Aorta (tissue), 5 donors: Measurements from ENCODE around the gene PSME4. TPM values are rescaled to one million over a fixed set of nuclear protein-coding genes. Genes with fewer than 3 reads are reported as not detected.
"Not testable (repeated sequence)": the region's sequence is repeated elsewhere in the genome, so short reads cannot be mapped to it uniquely, and the experiment has no call there.

Experiments
- ATAC-seq: fragments of 200-7000 bp; cut with Tn5 transposase; one replicate; pipeline ENCODE4 v1.9.1; 2022; ENCODE audit warnings: moderate library complexity; ENCODE audit not compliant: low FRiP score
- DNase-seq, 2 donors: peaks; one replicate each; pipeline ENCODE4 v3.0.0-alpha.2; 2020
- H3K27ac ChIP-seq, 2 donors: one replicate each; pipeline ENCODE4 v1.5.1; 2013; ENCODE audit warnings: low read length in 2 of 2, mild to moderate bottlenecking in 2 of 2, moderate library complexity in 2 of 2, control low read depth in 1 of 2, inconsistent platforms in 1 of 2, low read depth in 1 of 2
- H3K27me3 ChIP-seq, 2 donors: one replicate each; pipeline ENCODE4 v1.6.1; 2013; ENCODE audit warnings: control low read depth in 1 of 2, low read length in 1 of 2, mild to moderate bottlenecking in 1 of 2, moderate library complexity in 1 of 2; ENCODE audit not compliant: insufficient read depth in 2 of 2, control insufficient read depth in 1 of 2
- H3K36me3 ChIP-seq, 2 donors: one replicate each; pipeline ENCODE4 v1.6.1; 2013; ENCODE audit warnings: control low read depth in 1 of 2, low read length in 1 of 2, mild to moderate bottlenecking in 1 of 2; ENCODE audit not compliant: insufficient read depth in 2 of 2, control insufficient read depth in 1 of 2
- H3K4me1 ChIP-seq, 2 donors: one replicate each; pipeline ENCODE4 v1.6.1; 2013; ENCODE audit warnings: low read length in 2 of 2, control low read depth in 1 of 2, mild to moderate bottlenecking in 1 of 2, moderate library complexity in 1 of 2; ENCODE audit not compliant: insufficient read depth in 2 of 2, control insufficient read depth in 1 of 2
- H3K4me3 ChIP-seq, 2 donors: one replicate each; pipeline ENCODE4 v1.5.1; 2013; ENCODE audit warnings: low read length in 2 of 2, control low read depth in 1 of 2, mild to moderate bottlenecking in 1 of 2
- H3K9me3 ChIP-seq: one replicate; pipeline ENCODE4 v1.6.1; 2013; ENCODE audit warnings: mild to moderate bottlenecking, low read length; ENCODE audit not compliant: control insufficient read depth
- WGBS, 2 donors: extraction: QIAGEN DNeasy Blood & Tissue Kit; methylation state at CpG; one replicate each; pipeline ENCODE4 v1.1.7; 2013; 5-methylcytosine and 5-hydroxymethylcytosine counted together
- intact Hi-C, 2 donors: fragments of 100-400 bp; cut with DNase I; formaldehyde crosslinking; loops; one replicate each; pipeline versions ENCODE4 v1.14.2 to v1.15.0; 2022
- polyA plus RNA-seq, 2 donors: library from polyadenylated mRNA; stranded (reverse); fragments of 200-250 nt; gene quantifications; one replicate each; pipeline ENCODE4 v1.2.3, GENCODE V29; 2013
- total RNA-seq, 2 donors: library from RNA; stranded (reverse); fragmentation: NEBNext Ultra II Directional; extraction: Animal tissue kit (Norgen Biotek cat#: 25700); gene quantifications; one replicate each; pipeline ENCODE4 v1.2.1, GENCODE V29; 2021
- donor health status: healthy with polysubstance abuse.
- donor health status: Bipolar disorder and iron deficiency.
- donor health status: DM: no; HTN: no; CAD: no.
- donor health status: DM: no; HTN: no; CAD: no.
- donor health status: DM: yes; HTN: yes; CAD: no.

PSME4 gene
- total and polyA plus RNA-seq, 4 donors = 10.5 to 51.8 (median 36.8) TPM

- Histone ChIP-seq H3K36me3 (no peaks in the 10 kb centered on the region), H3K9me3 (no peaks in the 10 kb centered on the region), H3K4me3 (no peak overlapping the region), H3K4me1 (peaks cover 0 to 5% of the 10 kb centered on the region in 2 donors), H3K27ac (no peak overlapping the region), H3K27me3 (no peaks in the 10 kb centered on the region)
- ATAC-seq (no peak), DNase-seq (no peak)
- 92 to 95% methylated on average over 11 of the region's 11 CpGs for WGBS, 2 donors
- intact Hi-C loops = no loop called here
These were observed 5.7 kb downstream of the PSME4 start for GRCh38 chr2:53964987-53965687.

- Histone ChIP-seq H3K27ac (no peak overlapping the region), H3K4me1 (peaks cover 0 to 5% of the 10 kb centered on the region in 2 donors), H3K27me3 (no peaks in the 10 kb centered on the region), H3K9me3 (no peaks in the 10 kb centered on the region), H3K36me3 (no peaks in the 10 kb centered on the region), H3K4me3 (no peak overlapping the region)
- DNase-seq (no peak), ATAC-seq (no peak)
- intact Hi-C loops = no loop called here
- 63 to 70% methylated on average over 2 of the region's 2 CpGs for WGBS, 2 donors
These were observed 6.4 kb downstream of the PSME4 start for GRCh38 chr2:53964257-53964952.

- H3K27ac ChIP-seq, ATAC-seq, DNase-seq, H3K36me3 ChIP-seq, H3K9me3 ChIP-seq, H3K4me1 ChIP-seq, intact Hi-C loops, H3K4me3 ChIP-seq, H3K27me3 ChIP-seq: not testable (repeated sequence)
- 53% methylated on average over 10 of the region's 10 CpGs for WGBS, 2 donors
These were observed 9.1 kb downstream of the PSME4 start for GRCh38 chr2:53961478-53962216.

GRCh38 chr2:53960476-53960875 lies 10.3 kb downstream of the PSME4 start:
- DNase-seq (no peak), ATAC-seq (no peak)
- Histone ChIP-seq H3K27me3 (no peaks in the 10 kb centered on the region), H3K9me3 (no peaks in the 10 kb centered on the region), H3K4me1 (no peaks in the 10 kb centered on the region), H3K36me3 (no peaks in the 10 kb centered on the region), H3K27ac (no peak overlapping the region), H3K4me3 (no peak overlapping the region)
- WGBS, 2 donors = 51 to 53% methylated on average over 4 of the region's 4 CpGs
- intact Hi-C loops = no loop called here

GRCh38 chr2:53958443-53958842 lies 12.3 kb downstream of the PSME4 start:
- ATAC-seq = no peak
- no peak overlapping the region for H3K4me3 ChIP-seq
- intact Hi-C loops = no loop called here
- WGBS, 2 donors = 81 to 85% methylated on average over 2 of the region's 2 CpGs
- H3K4me1 ChIP-seq = no peaks in the 10 kb centered on the region
- H3K27me3 ChIP-seq = no peaks in the 10 kb centered on the region
- no peaks in the 10 kb centered on the region for H3K9me3 ChIP-seq
- no peak for DNase-seq
- H3K27ac ChIP-seq = no peak overlapping the region
- H3K36me3 ChIP-seq = no peaks in the 10 kb centered on the region

- H3K4me3 ChIP-seq = no peak overlapping the region
- 86 to 87% methylated on average over 4 of the region's 4 CpGs for WGBS, 2 donors
- H3K27me3 ChIP-seq = no peaks in the 10 kb centered on the region
- ATAC-seq (no peak), DNase-seq (no peak)
- peaks cover 0 to 2% of the 10 kb centered on the region in 2 donors for H3K36me3 ChIP-seq
- intact Hi-C loops = no loop called here
- H3K27ac ChIP-seq = no peak overlapping the region
- H3K9me3 ChIP-seq = no peaks in the 10 kb centered on the region
- H3K4me1 ChIP-seq = no peaks in the 10 kb centered on the region
These were observed 18.3 kb downstream of the PSME4 start for GRCh38 chr2:53952519-53952918.

- Histone ChIP-seq H3K4me3 (no peak overlapping the region), H3K27me3 (no peaks in the 10 kb centered on the region), H3K27ac (no peak overlapping the region), H3K36me3 (peaks cover 5 to 6% of the 10 kb centered on the region in 2 donors), H3K9me3 (no peaks in the 10 kb centered on the region), H3K4me1 (no peaks in the 10 kb centered on the region)
- WGBS, 2 donors = 5 to 14% methylated on average over 1 of the region's 1 CpG
- intact Hi-C loops = no loop called here
- no peak for ATAC-seq
- no peak for DNase-seq
These were observed 21.3 kb downstream of the PSME4 start for GRCh38 chr2:53949457-53949856.

GRCh38 chr2:53945538-53945937 lies 25.3 kb downstream of the PSME4 start:
- Histone ChIP-seq H3K4me3 (no peak overlapping the region), H3K9me3 (no peaks in the 10 kb centered on the region), H3K4me1 (no peaks in the 10 kb centered on the region), H3K27ac (no peak overlapping the region), H3K36me3 (peaks cover 5 to 6% of the 10 kb centered on the region in 2 donors), H3K27me3 (no peaks in the 10 kb centered on the region)
- intact Hi-C loops = no loop called here
- no peak for DNase-seq
- 76 to 86% methylated on average over 1 of the region's 1 CpG for WGBS, 2 donors
- ATAC-seq = no peak
